ENCODE measurements around the gene OR12D1. TPM values are rescaled to one million over a fixed set of nuclear protein-coding genes. Genes with fewer than 3 reads are reported as not detected.

Gene OR12D1
- total and polyA plus RNA-seq, 2 experiments from 2014 or later = not detected

DNA sequence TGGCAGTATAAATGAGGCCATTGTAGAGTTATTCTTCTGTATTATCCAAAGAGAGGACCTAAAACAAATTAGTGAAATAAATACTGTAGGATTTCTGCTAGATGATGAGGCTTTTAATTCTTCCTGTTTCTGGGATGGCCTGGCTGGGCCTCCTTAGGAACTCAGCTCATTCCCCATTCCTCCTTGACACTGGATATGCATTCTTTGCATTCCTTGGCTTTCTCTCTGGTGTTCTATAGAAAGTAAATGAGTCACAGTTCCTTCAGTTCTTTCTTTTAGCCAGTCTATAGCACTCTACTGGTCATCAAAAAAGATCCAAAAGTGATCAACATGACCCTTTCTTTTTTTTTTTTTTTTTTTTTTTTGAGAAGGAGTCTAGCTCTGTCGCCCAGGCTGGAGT, 32.9 kb downstream of the OR12D1 start:
- H3K9me3 ChIP-seq (ENCODE audit: low read depth) = no peaks in the 10 kb centered on the region
- H4K20me1 ChIP-seq (ENCODE audit: insufficient read depth, poor library complexity, severe bottlenecking) = no peaks in the 10 kb centered on the region
- no peaks in the 10 kb centered on the region for H3K9me2 ChIP-seq (replicated peaks; ENCODE audit: insufficient read depth)
- H2AFZ ChIP-seq = no peak overlapping the region
- TF ChIP-seq, protein P1, sequence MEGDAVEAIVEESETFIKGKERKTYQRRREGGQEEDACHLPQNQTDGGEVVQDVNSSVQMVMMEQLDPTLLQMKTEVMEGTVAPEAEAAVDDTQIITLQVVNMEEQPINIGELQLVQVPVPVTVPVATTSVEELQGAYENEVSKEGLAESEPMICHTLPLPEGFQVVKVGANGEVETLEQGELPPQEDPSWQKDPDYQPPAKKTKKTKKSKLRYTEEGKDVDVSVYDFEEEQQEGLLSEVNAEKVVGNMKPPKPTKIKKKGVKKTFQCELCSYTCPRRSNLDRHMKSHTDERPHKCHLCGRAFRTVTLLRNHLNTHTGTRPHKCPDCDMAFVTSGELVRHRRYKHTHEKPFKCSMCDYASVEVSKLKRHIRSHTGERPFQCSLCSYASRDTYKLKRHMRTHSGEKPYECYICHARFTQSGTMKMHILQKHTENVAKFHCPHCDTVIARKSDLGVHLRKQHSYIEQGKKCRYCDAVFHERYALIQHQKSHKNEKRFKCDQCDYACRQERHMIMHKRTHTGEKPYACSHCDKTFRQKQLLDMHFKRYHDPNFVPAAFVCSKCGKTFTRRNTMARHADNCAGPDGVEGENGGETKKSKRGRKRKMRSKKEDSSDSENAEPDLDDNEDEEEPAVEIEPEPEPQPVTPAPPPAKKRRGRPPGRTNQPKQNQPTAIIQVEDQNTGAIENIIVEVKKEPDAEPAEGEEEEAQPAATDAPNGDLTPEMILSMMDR (IDR thresholded peaks at IDR 0.05; ENCODE audit: poor library complexity) = no peak
- TF ChIP-seq EZH2phosphoT487 (IDR thresholded peaks at IDR 0.05; ENCODE audit: low read depth, severe bottlenecking, unreplicated experiment) = no peak
- TF ChIP-seq EZH2 (IDR thresholded peaks at IDR 0.05; ENCODE audit: borderline replicate concordance) = no peak
- H3K4me3 ChIP-seq = no peak overlapping the region
- H3K4me2 ChIP-seq = no peak overlapping the region
- WGBS (ENCODE audit: low lambda C conversion rate, missing lambda C conversion rate) = 100% methylated on average over 1 of the region's 1 CpG
- H3K27ac ChIP-seq = no peak overlapping the region
- H3K36me3 ChIP-seq (replicated peaks; ENCODE audit: insufficient read depth, low read depth) = no peaks in the 10 kb centered on the region
- no peaks in the 10 kb centered on the region for H3K4me1 ChIP-seq (ENCODE audit: insufficient read depth)
- no peak for DNase-seq (ENCODE audit: low spot score)
- H3K79me2 ChIP-seq = no peaks in the 10 kb centered on the region
- no peaks in the 10 kb centered on the region for H3K27me3 ChIP-seq

DNA sequence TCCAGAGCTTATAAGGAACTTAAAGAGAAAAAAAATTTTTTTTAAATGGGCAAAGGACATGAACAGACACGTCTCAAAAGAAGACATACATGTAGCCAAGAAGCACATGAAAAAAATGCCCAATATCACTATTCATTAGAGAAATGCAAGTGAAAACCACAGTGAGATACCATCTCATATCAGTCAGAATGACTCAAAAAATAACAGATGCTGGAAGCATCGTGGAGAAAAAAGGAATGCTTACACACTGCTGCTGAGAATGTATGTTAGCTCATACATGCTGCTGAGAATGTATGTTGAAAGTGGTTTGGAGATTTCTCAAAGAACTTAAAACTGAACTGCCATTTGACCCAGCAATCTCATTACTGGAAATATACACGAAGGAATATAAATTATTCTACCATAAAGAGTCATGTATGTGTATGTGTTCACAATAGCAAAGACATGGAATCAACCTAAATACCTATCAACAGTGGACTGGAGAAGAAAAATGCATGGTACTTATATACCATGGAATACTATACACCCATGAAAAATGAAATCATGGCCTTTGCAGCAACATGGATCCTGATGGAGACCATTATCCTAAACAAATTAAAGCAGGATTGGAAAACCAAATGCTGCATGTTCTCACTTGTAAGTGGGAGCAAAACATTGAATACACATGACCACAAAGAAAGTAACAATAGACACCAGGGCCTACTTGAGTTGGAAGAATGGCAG, 36.9 kb downstream of the OR12D1 start:
- Histone ChIP-seq H3K27ac (no peak overlapping the region), H3K4me2 (no peak overlapping the region)

DNA sequence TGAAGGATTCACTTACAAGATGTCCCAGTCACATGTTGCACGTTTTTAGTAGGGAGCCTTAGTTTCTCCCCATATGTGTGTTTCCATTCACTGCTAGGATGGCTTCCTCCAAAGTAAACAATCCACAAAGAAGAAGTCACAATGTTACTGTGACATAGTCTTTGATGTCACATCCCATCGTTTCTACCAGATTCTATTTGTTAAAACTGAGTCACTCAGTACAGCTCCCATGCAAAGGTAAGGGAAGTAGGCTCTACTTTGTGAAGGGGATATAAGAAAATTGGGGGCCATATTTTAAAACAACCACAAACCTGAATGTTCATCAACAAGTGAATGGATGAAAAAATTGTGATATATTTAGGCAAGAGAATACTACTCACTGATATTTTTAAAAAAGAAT, 42.2 kb downstream of the OR12D1 start, which contains the start of the genes OR11A1 and OR2H1:
TSS of gene OR11A1 (minus strand) at position 101 of the 400 bp plus-strand sequence. CDS start 29,430 bp downstream, outside the sequence.
TSS of gene OR2H1 (plus strand) at position 185 of the 400 bp plus-strand sequence. CDS start 4,615 bp downstream, outside the sequence.
- Histone ChIP-seq H3K36me3 (replicated peaks; ENCODE audit: insufficient read depth, low read depth) (no peaks in the 10 kb centered on the region), H2AFZ (no peak within 1 kb of the TSS), H3K79me2 (no peaks in the 10 kb centered on the region), H3K9me3 (ENCODE audit: low read depth) (no peaks in the 10 kb centered on the region), H3K27me3 (peaks cover 3% of the 10 kb centered on the region), H3K4me1 (ENCODE audit: insufficient read depth) (no peaks in the 10 kb centered on the region), H3K9me2 (replicated peaks; ENCODE audit: insufficient read depth) (no peaks in the 10 kb centered on the region), H3K4me2 (no peak within 1 kb of the TSS), H3K27ac (no peak within 1 kb of the TSS), H4K20me1 (ENCODE audit: insufficient read depth, poor library complexity, severe bottlenecking) (no peaks in the 10 kb centered on the region), H3K4me3 (no peak within 1 kb of the TSS)
- no peak for TF ChIP-seq EZH2 (IDR thresholded peaks at IDR 0.05; ENCODE audit: borderline replicate concordance)
- TF ChIP-seq, protein P1 (IDR thresholded peaks at IDR 0.05; ENCODE audit: poor library complexity) = no peak
- no peak for TF ChIP-seq EZH2phosphoT487 (IDR thresholded peaks at IDR 0.05; ENCODE audit: low read depth, severe bottlenecking, unreplicated experiment)
- 87% methylated on average over 2 of the region's 2 CpGs for WGBS (ENCODE audit: low lambda C conversion rate, missing lambda C conversion rate)
- DNase-seq (ENCODE audit: low spot score) = no peak

More for the DNA sequence above, 36.9 kb downstream of the OR12D1 start:
- no peaks in the 10 kb centered on the region for H3K36me3 ChIP-seq (replicated peaks; ENCODE audit: insufficient read depth, low read depth)
- no peaks in the 10 kb centered on the region for H3K27me3 ChIP-seq
- no peak for DNase-seq (ENCODE audit: low spot score)
- no peak overlapping the region for H2AFZ ChIP-seq
- TF ChIP-seq, protein P1 (IDR thresholded peaks at IDR 0.05; ENCODE audit: poor library complexity) = no peak
- no peaks in the 10 kb centered on the region for H3K4me1 ChIP-seq (ENCODE audit: insufficient read depth)
- WGBS (ENCODE audit: low lambda C conversion rate, missing lambda C conversion rate) = 83% methylated on average over 3 of the region's 3 CpGs
- H4K20me1 ChIP-seq (ENCODE audit: insufficient read depth, poor library complexity, severe bottlenecking) = no peaks in the 10 kb centered on the region
- no peak overlapping the region for H3K4me3 ChIP-seq
- H3K79me2 ChIP-seq = no peaks in the 10 kb centered on the region
- no peaks in the 10 kb centered on the region for H3K9me2 ChIP-seq (replicated peaks; ENCODE audit: insufficient read depth)
- no peaks in the 10 kb centered on the region for H3K9me3 ChIP-seq (ENCODE audit: low read depth)
